Ishikawa (cell line): ENCODE measurements around the gene CCSER1.
A peak's percentile ranks its signal among the peaks of the same experiment; 100 is the strongest.

ENCODE experiments used
- CEBPB ChIP-seq: IDR thresholded peaks from 2 replicates; pipeline ENCODE4 v1.6.1; 2012
- CREB1 ChIP-seq: IDR thresholded peaks from 2 replicates; pipeline ENCODE4 v1.6.1; 2012; ENCODE audit warnings: low read depth
- EGR1 ChIP-seq: IDR thresholded peaks from 2 replicates; pipeline ENCODE4 v1.6.1; 2012
- EP300 ChIP-seq: IDR thresholded peaks from 2 replicates; pipeline ENCODE4 v1.6.1; 2012; ENCODE audit warnings: borderline replicate concordance
- FOXM1 ChIP-seq: IDR thresholded peaks from 2 replicates; pipeline ENCODE4 v1.6.1; 2012; ENCODE audit warnings: low read depth, borderline replicate concordance
- NFIC ChIP-seq: IDR thresholded peaks from 2 replicates; pipeline ENCODE4 v1.6.1; 2012
- RAD21 ChIP-seq: IDR thresholded peaks from 2 replicates; pipeline ENCODE4 v1.6.1; 2012; ENCODE audit warnings: low read depth
- TAF1 ChIP-seq: IDR thresholded peaks from 2 replicates; pipeline ENCODE4 v1.6.1; 2012; ENCODE audit warnings: low read depth, mild to moderate bottlenecking
- TCF12 ChIP-seq: IDR thresholded peaks from 2 replicates; pipeline ENCODE4 v1.6.1; 2012; ENCODE audit warnings: low read depth
- TEAD4 ChIP-seq: IDR thresholded peaks from 2 replicates; pipeline ENCODE4 v1.6.1; 2012
- YY1 ChIP-seq: IDR thresholded peaks from 2 replicates; pipeline ENCODE4 v1.6.1; 2012; ENCODE audit warnings: low read depth
- ZBTB7A ChIP-seq: IDR thresholded peaks from 2 replicates; pipeline ENCODE4 v1.6.1; 2012; ENCODE audit warnings: low read depth
- TF ChIP-seq, protein P1 (sequence below): IDR thresholded peaks from 2 replicates; pipeline ENCODE4 v1.6.1; 2012; ENCODE audit warnings: low read depth, mild to moderate bottlenecking
- TF ChIP-seq, protein P2 (sequence below): IDR thresholded peaks from 2 replicates; pipeline ENCODE4 v1.6.1; 2012
- TF ChIP-seq, protein P3 (sequence below): IDR thresholded peaks from 2 replicates; pipeline ENCODE4 v1.6.1; 2012

CCSER1 gene

DNA sequence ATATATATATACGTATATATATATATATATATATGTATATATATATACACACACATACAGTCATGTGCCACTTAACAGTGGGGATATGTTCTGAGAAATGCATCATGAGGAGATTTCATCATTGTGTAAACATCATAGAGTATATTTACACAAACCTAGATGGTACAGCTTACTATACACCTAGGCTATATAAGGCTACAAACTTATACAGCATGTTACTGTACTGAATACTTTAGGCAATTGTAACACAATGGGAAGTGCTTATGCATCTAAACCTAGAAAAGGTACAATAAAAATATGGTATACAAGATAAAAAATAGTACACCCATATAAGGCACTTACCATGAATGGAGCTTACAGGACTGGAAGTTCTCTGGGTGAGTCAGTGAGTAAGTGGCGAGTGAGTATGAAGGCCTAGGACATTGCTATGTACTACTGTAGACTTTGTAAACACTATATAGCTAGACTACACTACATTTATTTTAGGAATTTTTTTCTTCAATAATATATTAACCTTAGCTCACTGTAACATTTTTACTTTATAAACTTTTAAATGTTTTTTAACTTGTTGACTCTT lies 13.2 kb upstream of the CCSER1 start:
- TF ChIP-seq TAF1 = no peak
- no peak for TF ChIP-seq CEBPB
- TF ChIP-seq CREB1 = no peak
- TF ChIP-seq RAD21 = no peak
- no peak for TF ChIP-seq EP300

DNA sequence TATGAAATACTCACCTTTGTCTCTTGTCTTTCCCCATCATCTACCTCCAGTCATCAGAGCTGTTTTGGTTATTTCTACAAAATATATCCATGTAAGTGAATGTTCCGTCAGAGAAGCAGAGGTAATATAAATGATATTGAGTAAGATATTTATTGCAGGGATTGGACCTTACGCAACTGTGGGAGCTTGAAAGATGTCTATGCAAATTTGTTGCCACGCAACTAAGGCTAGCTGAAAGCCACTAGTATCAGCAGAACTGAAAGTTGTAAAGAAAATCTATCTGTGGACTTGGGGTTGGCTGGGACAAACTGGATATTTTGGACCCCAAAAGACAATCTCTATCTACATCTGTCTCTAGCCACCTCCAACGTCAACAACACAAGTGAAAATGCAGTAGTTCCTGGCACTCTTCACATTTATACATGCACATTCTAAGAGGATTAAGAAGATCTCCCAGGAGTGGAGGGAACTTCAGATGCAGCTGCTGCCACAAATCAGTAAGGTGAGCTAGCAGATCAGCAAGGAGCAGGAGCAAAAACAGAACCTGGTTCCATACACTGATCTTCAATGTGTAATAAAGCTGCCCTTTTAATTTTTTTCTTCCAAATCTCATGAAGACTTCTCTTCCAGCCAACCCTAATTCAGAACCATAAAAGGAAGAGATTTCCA lies 8.5 kb upstream of the CCSER1 start:
- no peak for TF ChIP-seq EP300
- TF ChIP-seq NFIC = no peak
- TF ChIP-seq ZBTB7A = no peak
- no peak for TF ChIP-seq FOXM1
- no peak for TF ChIP-seq CREB1
- TF ChIP-seq RAD21 = no peak
- no peak for TF ChIP-seq TEAD4
- TF ChIP-seq, protein P1, sequence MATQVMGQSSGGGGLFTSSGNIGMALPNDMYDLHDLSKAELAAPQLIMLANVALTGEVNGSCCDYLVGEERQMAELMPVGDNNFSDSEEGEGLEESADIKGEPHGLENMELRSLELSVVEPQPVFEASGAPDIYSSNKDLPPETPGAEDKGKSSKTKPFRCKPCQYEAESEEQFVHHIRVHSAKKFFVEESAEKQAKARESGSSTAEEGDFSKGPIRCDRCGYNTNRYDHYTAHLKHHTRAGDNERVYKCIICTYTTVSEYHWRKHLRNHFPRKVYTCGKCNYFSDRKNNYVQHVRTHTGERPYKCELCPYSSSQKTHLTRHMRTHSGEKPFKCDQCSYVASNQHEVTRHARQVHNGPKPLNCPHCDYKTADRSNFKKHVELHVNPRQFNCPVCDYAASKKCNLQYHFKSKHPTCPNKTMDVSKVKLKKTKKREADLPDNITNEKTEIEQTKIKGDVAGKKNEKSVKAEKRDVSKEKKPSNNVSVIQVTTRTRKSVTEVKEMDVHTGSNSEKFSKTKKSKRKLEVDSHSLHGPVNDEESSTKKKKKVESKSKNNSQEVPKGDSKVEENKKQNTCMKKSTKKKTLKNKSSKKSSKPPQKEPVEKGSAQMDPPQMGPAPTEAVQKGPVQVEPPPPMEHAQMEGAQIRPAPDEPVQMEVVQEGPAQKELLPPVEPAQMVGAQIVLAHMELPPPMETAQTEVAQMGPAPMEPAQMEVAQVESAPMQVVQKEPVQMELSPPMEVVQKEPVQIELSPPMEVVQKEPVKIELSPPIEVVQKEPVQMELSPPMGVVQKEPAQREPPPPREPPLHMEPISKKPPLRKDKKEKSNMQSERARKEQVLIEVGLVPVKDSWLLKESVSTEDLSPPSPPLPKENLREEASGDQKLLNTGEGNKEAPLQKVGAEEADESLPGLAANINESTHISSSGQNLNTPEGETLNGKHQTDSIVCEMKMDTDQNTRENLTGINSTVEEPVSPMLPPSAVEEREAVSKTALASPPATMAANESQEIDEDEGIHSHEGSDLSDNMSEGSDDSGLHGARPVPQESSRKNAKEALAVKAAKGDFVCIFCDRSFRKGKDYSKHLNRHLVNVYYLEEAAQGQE = no peak
- no peak for TF ChIP-seq YY1
- no peak for TF ChIP-seq CEBPB
- TF ChIP-seq, protein P2, sequence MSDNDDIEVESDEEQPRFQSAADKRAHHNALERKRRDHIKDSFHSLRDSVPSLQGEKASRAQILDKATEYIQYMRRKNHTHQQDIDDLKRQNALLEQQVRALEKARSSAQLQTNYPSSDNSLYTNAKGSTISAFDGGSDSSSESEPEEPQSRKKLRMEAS = no peak
- TF ChIP-seq, protein P3, sequence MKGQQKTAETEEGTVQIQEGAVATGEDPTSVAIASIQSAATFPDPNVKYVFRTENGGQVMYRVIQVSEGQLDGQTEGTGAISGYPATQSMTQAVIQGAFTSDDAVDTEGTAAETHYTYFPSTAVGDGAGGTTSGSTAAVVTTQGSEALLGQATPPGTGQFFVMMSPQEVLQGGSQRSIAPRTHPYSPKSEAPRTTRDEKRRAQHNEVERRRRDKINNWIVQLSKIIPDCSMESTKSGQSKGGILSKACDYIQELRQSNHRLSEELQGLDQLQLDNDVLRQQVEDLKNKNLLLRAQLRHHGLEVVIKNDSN = no peak
- TF ChIP-seq EGR1 = no peak
- TF ChIP-seq TAF1 = no peak
- no peak for TF ChIP-seq TCF12

DNA sequence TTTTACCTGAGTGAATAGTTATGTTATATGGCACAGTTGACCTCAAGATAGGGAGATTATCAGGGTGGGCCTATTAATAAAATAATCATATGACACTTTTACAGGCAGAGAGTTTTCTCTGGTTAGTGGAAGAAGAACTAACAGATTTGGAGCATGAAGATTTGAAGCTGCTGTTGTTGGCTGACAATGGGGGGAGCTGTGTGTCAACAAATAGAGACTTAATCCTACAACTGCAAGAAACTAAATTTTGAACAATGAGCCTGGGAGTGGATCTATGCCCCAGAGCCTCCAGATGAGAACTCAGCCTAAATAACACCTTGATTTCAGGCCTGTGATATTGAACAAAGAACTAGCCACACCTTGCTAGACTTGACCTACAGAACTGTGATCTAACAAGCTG lies 7.2 kb upstream of the CCSER1 start:
- TF ChIP-seq RAD21 (peak; percentile 59), NFIC (no peak)

DNA sequence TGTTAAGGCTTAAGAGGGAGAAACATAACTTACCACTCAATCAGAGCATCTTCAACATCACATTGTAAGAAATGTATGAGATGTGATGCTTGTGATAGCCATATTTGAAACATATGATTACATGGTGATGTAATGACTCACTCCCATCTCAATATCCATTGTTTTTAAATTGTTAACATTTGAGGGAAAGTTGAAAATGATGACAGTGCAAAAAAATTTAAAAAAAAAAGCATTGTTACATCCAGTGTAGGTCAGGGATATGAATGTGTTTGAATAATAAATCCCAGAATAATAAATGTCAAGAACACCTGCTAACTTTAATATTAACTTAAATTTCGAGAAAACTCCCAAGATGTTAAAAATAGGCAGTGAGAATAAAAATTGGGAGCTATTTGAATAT lies 6.4 kb upstream of the CCSER1 start:
- TF ChIP-seq CEBPB (no peak), YY1 (no peak), ZBTB7A (no peak), CREB1 (no peak), TEAD4 (no peak), NFIC (no peak), EP300 (no peak), TAF1 (no peak), FOXM1 (no peak), RAD21 (no peak), EGR1 (no peak), TCF12 (no peak)
- TF ChIP-seq, protein P3 = no peak
- TF ChIP-seq, protein P1 = no peak
- TF ChIP-seq, protein P2 = no peak

DNA sequence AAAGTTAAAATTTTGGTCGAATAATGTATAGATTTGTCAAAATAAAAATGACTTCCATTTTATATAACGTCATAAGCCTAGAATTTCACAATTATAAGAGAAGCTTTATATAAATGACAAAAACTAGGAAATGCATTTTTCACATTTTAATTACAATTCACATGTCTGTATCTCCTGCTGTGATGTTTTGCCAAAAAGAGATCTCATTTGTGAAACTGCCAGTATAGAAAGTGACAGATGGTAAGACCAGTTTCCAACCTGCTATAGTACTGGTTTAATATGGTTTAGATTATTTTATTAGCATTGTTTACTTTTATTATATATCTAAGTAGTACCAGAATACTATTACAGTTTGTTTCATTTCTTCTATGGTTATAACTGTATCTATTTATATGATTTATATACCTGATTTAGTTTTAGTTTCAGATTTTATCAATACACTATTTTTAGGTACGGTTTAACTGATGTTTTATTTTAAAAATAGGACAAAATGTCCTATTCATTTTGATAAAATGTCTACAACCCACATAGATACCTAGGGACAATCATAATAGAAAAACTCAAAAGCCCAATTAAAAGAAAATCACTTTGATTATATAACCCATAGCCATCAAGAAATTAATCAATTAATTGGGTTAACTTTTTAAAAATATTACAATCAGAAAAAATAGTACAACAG lies 5.4 kb upstream of the CCSER1 start:
- TF ChIP-seq TEAD4 (no peak), EP300 (no peak), YY1 (no peak), NFIC (no peak), TAF1 (no peak), TCF12 (no peak), RAD21 (no peak), CEBPB (no peak), EGR1 (no peak), CREB1 (no peak), ZBTB7A (no peak), FOXM1 (no peak)
- TF ChIP-seq, protein P2 = no peak
- TF ChIP-seq, protein P3 = no peak
- TF ChIP-seq, protein P1 = no peak
